BJ (cell line): ENCODE measurements around the gene PPP1CB. TPM values are rescaled to one million over a fixed set of nuclear protein-coding genes. Genes with fewer than 3 reads are reported as not detected.

Source experiments
- CTCF ChIA-PET: fragments of 350-600 bp; formaldehyde crosslinking; extraction: SDS; loops from one replicate; lab custom pipeline; 2021; ENCODE audit warnings: antibody characterized with exemption, inconsistent platforms; lab: Yijun Ruan, JAX
- POLR2A ChIA-PET: fragments of 300-600 bp; sonication (Branson Sonifier 250); formaldehyde crosslinking; extraction: SDS; loops from one replicate; lab custom pipeline; 2021; ENCODE audit warnings: antibody characterized with exemption; lab: Charles Lee
- DNase-seq: peaks from one replicate; pipeline ENCODE4 v3.0.0-alpha.2; 2011; ENCODE audit warnings: low read depth
- H3K27me3 ChIP-seq: 2 replicates; pipeline ENCODE4 v1.6.0; 2011; ENCODE audit warnings: low read length; ENCODE audit not compliant: control insufficient read depth, insufficient read depth
- H3K36me3 ChIP-seq: 2 replicates; pipeline ENCODE4 v1.5.1; 2011; ENCODE audit warnings: low read length; ENCODE audit not compliant: control insufficient read depth, insufficient read depth
- H3K4me3 ChIP-seq: 2 replicates; pipeline ENCODE4 v1.5.1; 2011; ENCODE audit warnings: low read depth, mild to moderate bottlenecking, control low read depth, low read length
- CTCF ChIP-seq: IDR thresholded peaks from 2 replicates; pipeline ENCODE4 v1.5.1; 2011; ENCODE audit warnings: low read depth, mild to moderate bottlenecking, control low read depth, inconsistent platforms, low read length, moderate library complexity; ENCODE audit not compliant: insufficient read depth
- polyA plus RNA-seq: library from polyadenylated mRNA; depleted of rRNA; stranded (reverse); fragments of >200 nt; gene quantifications from 2 replicates; pipeline ENCODE4 v1.2.3, GENCODE V29; 2011

PPP1CB gene
- polyA plus RNA-seq, 1 experiment = 45.2 TPM

- Histone ChIP-seq H3K4me3 (no peak overlapping the region), H3K36me3 (no peaks in the 10 kb centered on the region), H3K27me3 (no peaks in the 10 kb centered on the region; the same call in 1 of the 2 replicates)
- ChIA-PET CTCF (no interaction called here), POLR2A (no interaction called here)
- TF ChIP-seq CTCF = no peak
- no peak for DNase-seq
Observed at GRCh38 chr2:28707592-28707991, 44.0 kb upstream of the PPP1CB start.

GRCh38 chr2:28709101-28709500, 42.5 kb upstream of the PPP1CB start:
- ChIA-PET CTCF (interaction anchor here (0.6 to 0.7 kb wide), 2 partner anchors 10 to 14 kb away, joined by 3 to 5 read pairs; no protein-coding TSS in a partner anchor), POLR2A (no interaction called here)
- TF ChIP-seq CTCF = no peak
- Histone ChIP-seq H3K27me3 (no peaks in the 10 kb centered on the region; the same call in 1 of the 2 replicates), H3K4me3 (no peak overlapping the region), H3K36me3 (no peaks in the 10 kb centered on the region)
- DNase-seq = no peak

GRCh38 chr2:28710545-28710944, 41.1 kb upstream of the PPP1CB start:
- POLR2A ChIA-PET = no interaction called here
- no peak for TF ChIP-seq CTCF
- no peak for DNase-seq
- no peak overlapping the region for H3K4me3 ChIP-seq
- H3K27me3 ChIP-seq = no peaks in the 10 kb centered on the region; the same call in 1 of the 2 replicates
- CTCF ChIA-PET = no interaction called here
- H3K36me3 ChIP-seq = no peaks in the 10 kb centered on the region

- CTCF ChIA-PET = interaction anchor here (1.3 kb wide), 1 partner anchor 12 kb away, joined by 3 read pairs; no protein-coding TSS in a partner anchor
Observed at GRCh38 chr2:28713577-28714298, 37.9 kb upstream of the PPP1CB start.

More at GRCh38 chr2:28713577-28714298, 37.9 kb upstream of the PPP1CB start:
- H3K27me3 ChIP-seq = no peaks in the 10 kb centered on the region; the same call in 1 of the 2 replicates
- H3K4me3 ChIP-seq = no peak overlapping the region
- no peak for DNase-seq
- H3K36me3 ChIP-seq = no peaks in the 10 kb centered on the region
- no peak for TF ChIP-seq CTCF
- POLR2A ChIA-PET = interaction anchor here (0.6 kb wide), 2 partner anchors 16 to 33 kb away, joined by 3 read pairs; no protein-coding TSS in a partner anchor
